BE2C (cell line): Measurements from ENCODE around the gene OR2V1.
"Not testable (repeated sequence)": the region's sequence is repeated elsewhere in the genome, so short reads cannot be mapped to it uniquely, and the experiment has no call there.

Source experiments
- DNase-seq: peaks from one replicate; pipeline ENCODE4 v3.0.0-alpha.2; 2020
- H3K27me3 ChIP-seq: fragments of 250-450 bp; sonication (Bioruptor Pico); 2 replicates; pipeline ENCODE4 v1.5.1; 2020; ENCODE audit warnings: mild to moderate bottlenecking
- H3K36me3 ChIP-seq: fragments of 250-450 bp; sonication (Bioruptor Pico); 2 replicates; pipeline ENCODE4 v1.5.1; 2020; ENCODE audit warnings: mild to moderate bottlenecking
- H3K4me1 ChIP-seq: fragments of 250-450 bp; sonication (Bioruptor Pico); 2 replicates; pipeline ENCODE4 v1.5.1; 2020
- H3K4me3 ChIP-seq: 2 replicates; pipeline ENCODE4 v1.5.1; 2011; ENCODE audit warnings: low read depth, low read length
- H3K9me3 ChIP-seq: fragments of 250-450 bp; sonication (Bioruptor Pico); 2 replicates; pipeline ENCODE4 v1.5.1; 2020
- CTCF ChIP-seq: IDR thresholded peaks from 2 replicates; pipeline ENCODE4 v1.5.1; 2012; ENCODE audit warnings: mild to moderate bottlenecking, low read depth, low read length

Gene OR2V1

GRCh38 chr5:181118369-181118768 is 12.6 kb downstream of the OR2V1 start:
- no peak overlapping the region for H3K4me3 ChIP-seq
- H3K36me3 ChIP-seq: no peaks in the 10 kb centered on the region
- H3K27me3 ChIP-seq: peaks cover 54% of the 10 kb centered on the region
- no peaks in the 10 kb centered on the region for H3K4me1 ChIP-seq
- peaks cover 3% of the 10 kb centered on the region for H3K9me3 ChIP-seq
- no peak for TF ChIP-seq CTCF
- DNase-seq: no peak

GRCh38 chr5:181114844-181115778 is 15.9 kb downstream of the OR2V1 start:
- no peaks in the 10 kb centered on the region for H3K4me1 ChIP-seq
- TF ChIP-seq CTCF: no peak
- no peak overlapping the region for H3K4me3 ChIP-seq
- H3K9me3 ChIP-seq: peaks cover 3% of the 10 kb centered on the region
- no peaks in the 10 kb centered on the region for H3K36me3 ChIP-seq
- DNase-seq: no peak
- H3K27me3 ChIP-seq: peaks cover 50% of the 10 kb centered on the region

- Histone ChIP-seq H3K36me3 (no peaks in the 10 kb centered on the region), H3K9me3 (peaks cover 3% of the 10 kb centered on the region), H3K27me3 (peaks cover 50% of the 10 kb centered on the region), H3K4me1 (no peaks in the 10 kb centered on the region), H3K4me3 (no peak overlapping the region)
- no peak for DNase-seq
- TF ChIP-seq CTCF: no peak
These were observed 16.6 kb downstream of the OR2V1 start for GRCh38 chr5:181114284-181114843.

- DNase-seq, H3K4me1 ChIP-seq: not testable (repeated sequence)
- H3K27me3 ChIP-seq: peaks cover 47% of the 10 kb centered on the region
These were observed 17.4 kb downstream of the OR2V1 start for GRCh38 chr5:181113572-181113971.

GRCh38 chr5:181112476-181112875 is 18.5 kb downstream of the OR2V1 start:
- Histone ChIP-seq H3K4me3 (no peak overlapping the region), H3K9me3 (peaks cover 3% of the 10 kb centered on the region), H3K36me3 (no peaks in the 10 kb centered on the region), H3K27me3 (peaks cover 52% of the 10 kb centered on the region), H3K4me1 (no peaks in the 10 kb centered on the region)
- no peak for TF ChIP-seq CTCF
- DNase-seq: no peak

More at GRCh38 chr5:181113572-181113971, 17.4 kb downstream of the OR2V1 start:
- not testable (repeated sequence) for H3K9me3 ChIP-seq, H3K36me3 ChIP-seq, H3K4me3 ChIP-seq

GRCh38 chr5:181111010-181111409 is 20.0 kb downstream of the OR2V1 start:
- no peak for DNase-seq
- no peak overlapping the region for H3K4me3 ChIP-seq
- H3K36me3 ChIP-seq: no peaks in the 10 kb centered on the region
- peaks cover 54% of the 10 kb centered on the region for H3K27me3 ChIP-seq
- TF ChIP-seq CTCF: no peak
- no peaks in the 10 kb centered on the region for H3K4me1 ChIP-seq
- H3K9me3 ChIP-seq: peaks cover 3% of the 10 kb centered on the region; the same call in 1 of the 2 replicates
